GM23248 (cell line): ENCODE results near the gene HSPB2. TPM values are rescaled to one million over a fixed set of nuclear protein-coding genes. Genes with fewer than 3 reads are reported as not detected.

ENCODE experiments used
- DNase-seq: peaks from one replicate; pipeline ENCODE4 v3.0.0-alpha.2; 2015
- H2AFZ ChIP-seq: fragments of 200-600 bp; sonication (generic); 2 replicates; pipeline ENCODE4 v1.6.1; 2016; ENCODE audit warnings: antibody characterized with exemption
- H3F3A ChIP-seq: fragments of 200-600 bp; sonication (generic); 2 replicates; pipeline ENCODE4 v1.6.1; 2016; ENCODE audit warnings: mild to moderate bottlenecking, antibody characterized with exemption, mixed run types; ENCODE audit not compliant: insufficient read depth
- H3K27ac ChIP-seq: fragments of 200-600 bp; sonication (generic); 2 replicates; pipeline ENCODE4 v1.5.1; 2016; ENCODE audit warnings: mild to moderate bottlenecking
- H3K27me3 ChIP-seq: fragments of 200-600 bp; sonication (generic); replicated peaks from 2 replicates; pipeline ENCODE4 v1.6.1; 2016; ENCODE audit warnings: mild to moderate bottlenecking; ENCODE audit not compliant: insufficient read depth
- H3K36me3 ChIP-seq: fragments of 200-600 bp; sonication (generic); 2 replicates; pipeline ENCODE4 v1.6.1; 2016; ENCODE audit warnings: low read depth, mild to moderate bottlenecking
- H3K4me1 ChIP-seq: fragments of 200-600 bp; sonication (generic); 2 replicates; pipeline ENCODE4 v1.6.1; 2016; ENCODE audit warnings: mild to moderate bottlenecking; ENCODE audit not compliant: insufficient read depth
- H3K4me2 ChIP-seq: fragments of 200-600 bp; sonication (generic); one replicate; pipeline ENCODE4 v1.6.1; 2016; ENCODE audit warnings: mild to moderate bottlenecking; ENCODE audit not compliant: unreplicated experiment
- H3K4me3 ChIP-seq: fragments of 200-600 bp; sonication (generic); 2 replicates; pipeline ENCODE4 v1.5.1; 2016; ENCODE audit warnings: mild to moderate bottlenecking
- H3K79me2 ChIP-seq: fragments of 200-600 bp; sonication (generic); 2 replicates; pipeline ENCODE4 v1.6.1; 2016; ENCODE audit warnings: mild to moderate bottlenecking; ENCODE audit not compliant: insufficient read depth
- H3K9ac ChIP-seq: fragments of 200-600 bp; sonication (generic); 2 replicates; pipeline ENCODE4 v1.6.1; 2016; ENCODE audit warnings: mild to moderate bottlenecking
- H3K9me2 ChIP-seq: fragments of 200-600 bp; sonication (generic); 2 replicates; pipeline ENCODE4 v1.6.1; 2016; ENCODE audit warnings: mixed run types, mild to moderate bottlenecking, moderate library complexity; ENCODE audit not compliant: insufficient read depth
- H3K9me3 ChIP-seq: fragments of 200-600 bp; sonication (generic); one replicate; pipeline ENCODE4 v1.6.1; 2017; ENCODE audit warnings: low read depth
- H4K20me1 ChIP-seq: fragments of 200-600 bp; sonication (generic); 2 replicates; pipeline ENCODE4 v1.6.0; 2016; ENCODE audit not compliant: insufficient read depth
- EZH2 ChIP-seq: fragments of 200-600 bp; sonication (generic); IDR thresholded peaks from 2 replicates; pipeline ENCODE4 v1.6.1; 2018; ENCODE audit warnings: antibody characterized with exemption, mild to moderate bottlenecking; ENCODE audit not compliant: insufficient read depth, poor library complexity, severe bottlenecking
- EZH2phosphoT487 ChIP-seq: fragments of 200-600 bp; sonication (generic); IDR thresholded peaks from 2 replicates; pipeline ENCODE4 v1.6.1; 2018; ENCODE audit warnings: antibody characterized with exemption, moderate library complexity, mild to moderate bottlenecking, low read depth; ENCODE audit not compliant: insufficient read depth
- WGBS, 2 experiments: methylation state at CpG; one replicate each; pipeline ENCODE4 v1.1.6; 2015 to 2017; ENCODE audit warnings: low lambda C conversion rate in 2 of 2, low coverage in 1 of 2; ENCODE audit errors: missing lambda C conversion rate in 2 of 2; 5-methylcytosine and 5-hydroxymethylcytosine counted together
- in situ Hi-C: fragments of 300-500 bp; cut with MboI; formaldehyde crosslinking; loops from 2 replicates; pipeline ENCODE4 v1.15.0; 2020
- polyA plus RNA-seq: library from polyadenylated mRNA; unstranded; fragments of >200 nt; fragmentation: Nextera tagmentation; extraction: Ambion mirVana; gene quantifications from 2 replicates; pipeline ENCODE4 v1.2.1, GENCODE V29; 2016
- total RNA-seq: library from RNA; depleted of rRNA; stranded (reverse); fragments of >200 nt; shearing (Covaris generic); gene quantifications from 2 replicates; pipeline ENCODE4 v1.2.3, GENCODE V29; 2014

The HSPB2 gene
- total and polyA plus RNA-seq, 2 experiments from 2014 or later: 1.2 to 8.4 TPM

GRCh38 chr11:111906680-111907079 is 5.9 kb upstream of the HSPB2 start:
- Histone ChIP-seq H4K20me1 (no peaks in the 10 kb centered on the region), H3K4me3 (no peak overlapping the region), H3K9ac (no peak overlapping the region), H3F3A (peaks cover 44% of the 10 kb centered on the region), H2AFZ (peak overlapping the region; percentile 47; the same call in 1 of the 2 replicates), H3K27ac (no peak overlapping the region), H3K4me1 (peaks cover 16% of the 10 kb centered on the region), H3K9me3 (no peaks in the 10 kb centered on the region), H3K27me3 (no peaks in the 10 kb centered on the region), H3K79me2 (0 out of 2 replicates have a peak, but pooled peaks cover 9% of the 10 kb centered on the region), H3K9me2 (no peaks in the 10 kb centered on the region), H3K4me2 (no peak overlapping the region), H3K36me3 (0 out of 2 replicates have a peak, but pooled peaks cover 6% of the 10 kb centered on the region)
- no peak for DNase-seq
- 88 to 92% methylated on average over 1 of the region's 1 CpG for WGBS, 2 experiments
- in situ Hi-C loops: no loop called here
- TF ChIP-seq EZH2: no peak
- TF ChIP-seq EZH2phosphoT487: no peak

- Histone ChIP-seq H3K79me2 (peaks cover 16% of the 10 kb centered on the region), H3K27ac (no peak overlapping the region), H3K27me3 (no peaks in the 10 kb centered on the region), H3F3A (peaks cover 49% of the 10 kb centered on the region), H4K20me1 (no peaks in the 10 kb centered on the region), H3K9me3 (no peaks in the 10 kb centered on the region), H3K9me2 (no peaks in the 10 kb centered on the region), H3K4me1 (peaks cover 26% of the 10 kb centered on the region), H3K4me2 (no peak overlapping the region), H3K36me3 (0 out of 2 replicates have a peak, but pooled peaks cover 6% of the 10 kb centered on the region), H2AFZ (no peak overlapping the region), H3K4me3 (no peak overlapping the region), H3K9ac (no peak overlapping the region)
- in situ Hi-C loops: no loop called here
- DNase-seq: no peak
- WGBS, 2 experiments: 85 to 88% methylated on average over 5 of the region's 5 CpGs
- no peak for TF ChIP-seq EZH2
Observed at GRCh38 chr11:111908639-111909305, 3.8 kb upstream of the HSPB2 start.

- WGBS, 2 experiments: 84 to 88% methylated on average over 5 of the region's 5 CpGs
- Histone ChIP-seq H3K27me3 (no peaks in the 10 kb centered on the region), H2AFZ (no peak overlapping the region), H3F3A (peaks cover 49% of the 10 kb centered on the region), H3K9me3 (no peaks in the 10 kb centered on the region), H3K9me2 (no peaks in the 10 kb centered on the region), H3K4me1 (peaks cover 30% of the 10 kb centered on the region), H3K9ac (no peak overlapping the region), H3K79me2 (peaks cover 19% of the 10 kb centered on the region), H3K4me2 (peak overlapping the region; percentile 79), H3K4me3 (peak overlapping the region; percentile 65; the same call in 1 of the 2 replicates), H4K20me1 (no peaks in the 10 kb centered on the region), H3K36me3 (0 out of 2 replicates have a peak, but pooled peaks cover 6% of the 10 kb centered on the region), H3K27ac (peak overlapping the region; percentile 95; the same call in 1 of the 2 replicates)
- no peak for TF ChIP-seq EZH2
- no peak for TF ChIP-seq EZH2phosphoT487
- no peak for DNase-seq
- in situ Hi-C loops: no loop called here
Observed at GRCh38 chr11:111909378-111909777, 3.2 kb upstream of the HSPB2 start.

- 22 to 23% methylated on average over 9 of the region's 9 CpGs for WGBS, 2 experiments
- Histone ChIP-seq H3F3A (peaks cover 49% of the 10 kb centered on the region), H3K79me2 (peaks cover 31% of the 10 kb centered on the region), H3K36me3 (0 out of 2 replicates have a peak, but pooled peaks cover 6% of the 10 kb centered on the region), H2AFZ (peak overlapping the region; percentile 68; the same call in 1 of the 2 replicates), H3K9ac (peak overlapping the region; percentile 81), H3K9me2 (no peaks in the 10 kb centered on the region), H3K27me3 (no peaks in the 10 kb centered on the region), H4K20me1 (no peaks in the 10 kb centered on the region), H3K4me1 (peaks cover 38% of the 10 kb centered on the region), H3K27ac (peak overlapping the region; percentile 95), H3K4me3 (peak overlapping the region; percentile 65), H3K9me3 (no peaks in the 10 kb centered on the region), H3K4me2 (peak overlapping the region; percentile 79)
- peak; percentile 77 for DNase-seq
- in situ Hi-C loops: no loop called here
- TF ChIP-seq EZH2phosphoT487: no peak
- no peak for TF ChIP-seq EZH2
Observed at GRCh38 chr11:111910676-111911562, 1.6 kb upstream of the HSPB2 start.
